Right forelimb (tissue), 1 donor: Measurements from ENCODE around the gene LRRC74B.
"Not testable (repeated sequence)": the region's sequence is repeated elsewhere in the genome, so short reads cannot be mapped to it uniquely, and the experiment has no call there.

Experiments used
- DNase-seq: peaks from one replicate; pipeline ENCODE4 v3.0.0-alpha.2; 2018

LRRC74B gene

GRCh38 chr22:21032868-21033688, 12.7 kb upstream of the LRRC74B start:
- no peak for DNase-seq

GRCh38 chr22:21033895-21034294, 11.9 kb upstream of the LRRC74B start:
- DNase-seq, result no peak

- DNase-seq, result no peak
Measured at GRCh38 chr22:21034989-21035388, 10.8 kb upstream of the LRRC74B start.

GRCh38 chr22:21038405-21038804, 7.3 kb upstream of the LRRC74B start:
- DNase-seq, result peak; percentile 20

- DNase-seq, result not testable (repeated sequence)
Measured at GRCh38 chr22:21039158-21039557, 6.6 kb upstream of the LRRC74B start.

- no peak for DNase-seq
Measured at GRCh38 chr22:21041937-21042336, 3.8 kb upstream of the LRRC74B start.

GRCh38 chr22:21042978-21043859, 2.5 kb upstream of the LRRC74B start:
- DNase-seq, result no peak

GRCh38 chr22:21043860-21044535, 1.7 kb upstream of the LRRC74B start:
- no peak for DNase-seq

GRCh38 chr22:21044931-21045584, 688 bp upstream of the LRRC74B start:
- peak; percentile 69 for DNase-seq

- no peak for DNase-seq
Measured at GRCh38 chr22:21047035-21047661, 1.4 kb downstream of the LRRC74B start.

- DNase-seq, result no peak
Measured at GRCh38 chr22:21047730-21048129, 2.0 kb downstream of the LRRC74B start.

- DNase-seq, result not testable (repeated sequence)
Measured at GRCh38 chr22:21048448-21048847, 2.7 kb downstream of the LRRC74B start.

- not testable (repeated sequence) for DNase-seq
Measured at GRCh38 chr22:21048965-21049364, 3.2 kb downstream of the LRRC74B start.

GRCh38 chr22:21051145-21051830, 5.5 kb downstream of the LRRC74B start:
- DNase-seq, result no peak

GRCh38 chr22:21051831-21052400, 6.2 kb downstream of the LRRC74B start:
- no peak for DNase-seq

GRCh38 chr22:21052715-21053459, 7.1 kb downstream of the LRRC74B start:
- DNase-seq, result no peak

GRCh38 chr22:21054046-21054713, 8.4 kb downstream of the LRRC74B start:
- DNase-seq, result no peak

- DNase-seq, result no peak
Measured at GRCh38 chr22:21054714-21055563, 9.2 kb downstream of the LRRC74B start.

GRCh38 chr22:21055564-21055834, 9.8 kb downstream of the LRRC74B start:
- DNase-seq, result no peak
